Embryonic facial prominence (tissue), 1 donor: ENCODE results near the gene DOK6.
A peak's percentile ranks its signal among the peaks of the same experiment; 100 is the strongest.

ENCODE experiments used
- DNase-seq: peaks from one replicate; pipeline ENCODE4 v3.0.0-alpha.2; 2016; ENCODE audit errors: extremely low spot score

Gene DOK6

GRCh38 chr18:69435000-69435399 is 34.3 kb downstream of the DOK6 start:
- no peak for DNase-seq

- DNase-seq = peak; percentile 20
These were observed 43.5 kb downstream of the DOK6 start for GRCh38 chr18:69444221-69444620.

GRCh38 chr18:69447886-69448285 is 47.2 kb downstream of the DOK6 start:
- DNase-seq = no peak

- no peak for DNase-seq
These were observed 54.4 kb downstream of the DOK6 start for GRCh38 chr18:69455125-69455524.

GRCh38 chr18:69469444-69469919 is 68.8 kb downstream of the DOK6 start:
- DNase-seq = no peak

GRCh38 chr18:69480460-69480859 is 79.8 kb downstream of the DOK6 start:
- DNase-seq = no peak

GRCh38 chr18:69483574-69483973 is 82.9 kb downstream of the DOK6 start:
- no peak for DNase-seq

GRCh38 chr18:69484699-69485396 is 84.2 kb downstream of the DOK6 start:
- no peak for DNase-seq

GRCh38 chr18:69487488-69488394 is 87.1 kb downstream of the DOK6 start:
- DNase-seq = no peak

- DNase-seq = no peak
These were observed 89.4 kb downstream of the DOK6 start for GRCh38 chr18:69490072-69490471.

GRCh38 chr18:69490813-69491212 is 90.1 kb downstream of the DOK6 start:
- no peak for DNase-seq

GRCh38 chr18:69491576-69491975 is 90.9 kb downstream of the DOK6 start:
- no peak for DNase-seq

GRCh38 chr18:69492861-69493260 is 92.2 kb downstream of the DOK6 start:
- DNase-seq = no peak

- no peak for DNase-seq
These were observed 94.2 kb downstream of the DOK6 start for GRCh38 chr18:69494841-69495240.

GRCh38 chr18:69495338-69495737 is 94.7 kb downstream of the DOK6 start:
- DNase-seq = no peak

GRCh38 chr18:69495841-69496533 is 95.3 kb downstream of the DOK6 start:
- no peak for DNase-seq

- DNase-seq = no peak
These were observed 118.3 kb downstream of the DOK6 start for GRCh38 chr18:69518989-69519388.

- DNase-seq = no peak
These were observed 122.9 kb downstream of the DOK6 start for GRCh38 chr18:69523582-69523981.

GRCh38 chr18:69528435-69528834 is 127.7 kb downstream of the DOK6 start:
- DNase-seq = no peak

- DNase-seq = no peak
These were observed 128.5 kb downstream of the DOK6 start for GRCh38 chr18:69529151-69529550.

- no peak for DNase-seq
These were observed 131.3 kb downstream of the DOK6 start for GRCh38 chr18:69531973-69532372.

- DNase-seq = no peak
These were observed 136.5 kb downstream of the DOK6 start for GRCh38 chr18:69537183-69537582.
